CD8-positive, alpha-beta memory T cell (primary cell): ENCODE results near the gene ZC3H13. TPM values are rescaled to one million over a fixed set of nuclear protein-coding genes. Genes with fewer than 3 reads are reported as not detected.
A peak's percentile ranks its signal among the peaks of the same experiment; 100 is the strongest.

Source experiments
- CTCF ChIA-PET: fragments of 350-600 bp; sonication (Branson Sonifier 250); formaldehyde crosslinking; loops from one replicate; lab custom pipeline; 2021; ENCODE audit warnings: antibody characterized with exemption; lab: Charles Lee
- POLR2A ChIA-PET: fragments of 350-600 bp; sonication (Branson Sonifier 250); formaldehyde crosslinking; loops from one replicate; lab custom pipeline; 2021; ENCODE audit warnings: antibody characterized with exemption; lab: Charles Lee
- DNase-seq, 5 donors: peaks; one replicate each; pipeline versions ENCODE4 v3.0.0 to v3.0.0-alpha.2; 2020 to 2022; ENCODE audit warnings: mixed read lengths in 1 of 5
- H3K27ac ChIP-seq: one replicate; pipeline ENCODE4 v1.7.0; 2013; ENCODE audit warnings: low read depth, mild to moderate bottlenecking, low read length, moderate library complexity
- H3K27me3 ChIP-seq: 2 replicates; pipeline ENCODE4 v1.7.0; 2013; ENCODE audit warnings: low read length, mild to moderate bottlenecking; ENCODE audit not compliant: insufficient read depth, poor library complexity, severe bottlenecking
- H3K36me3 ChIP-seq: 2 replicates; pipeline ENCODE4 v1.7.0; 2013; ENCODE audit warnings: mild to moderate bottlenecking, low read length, moderate library complexity; ENCODE audit not compliant: insufficient read depth
- H3K4me1 ChIP-seq: 2 replicates; pipeline ENCODE4 v1.7.0; 2013; ENCODE audit warnings: mild to moderate bottlenecking, low read length, moderate library complexity; ENCODE audit not compliant: insufficient read depth
- H3K4me3 ChIP-seq: 2 replicates; pipeline ENCODE4 v1.7.0; 2013; ENCODE audit warnings: mild to moderate bottlenecking, low read length
- H3K9me3 ChIP-seq: 2 replicates; pipeline ENCODE4 v1.7.0; 2013; ENCODE audit warnings: mild to moderate bottlenecking, low read length
- H3K27ac Mint-ChIP-seq, 8 donors: one replicate each; pipeline ENCODE4 v1.8.0; 2020 to 2021; ENCODE audit warnings: mixed read lengths in 8 of 8, mild to moderate bottlenecking in 6 of 8, inconsistent platforms in 3 of 8, moderate library complexity in 3 of 8
- H3K27me3 Mint-ChIP-seq, 2 donors: one replicate each; pipeline ENCODE4 v1.8.0; 2020 to 2021; ENCODE audit warnings: mixed read lengths in 2 of 2, mild to moderate bottlenecking in 1 of 2, moderate library complexity in 1 of 2
- H3K36me3 Mint-ChIP-seq, 3 donors: one replicate each; pipeline ENCODE4 v1.8.0; 2020 to 2021; ENCODE audit warnings: mixed read lengths in 3 of 3, inconsistent platforms in 1 of 3, mild to moderate bottlenecking in 1 of 3
- H3K4me1 Mint-ChIP-seq, 3 donors: one replicate each; pipeline ENCODE4 v1.8.0; 2020 to 2021; ENCODE audit warnings: mixed read lengths in 3 of 3, inconsistent platforms in 1 of 3, mild to moderate bottlenecking in 1 of 3
- H3K4me3 Mint-ChIP-seq, 7 donors: one replicate each; pipeline ENCODE4 v1.8.0; 2020 to 2021; ENCODE audit warnings: mixed read lengths in 7 of 7, mild to moderate bottlenecking in 6 of 7, moderate library complexity in 4 of 7, inconsistent platforms in 2 of 7
- H3K9me3 Mint-ChIP-seq, 5 donors: one replicate each; pipeline ENCODE4 v1.8.0; 2020 to 2022; ENCODE audit warnings: mixed read lengths in 5 of 5, mild to moderate bottlenecking in 3 of 5, moderate library complexity in 2 of 5, inconsistent platforms in 1 of 5
- polyA plus RNA-seq: library from polyadenylated mRNA; unstranded; fragments of 300-500 nt; fragmentation: Illumina TruSeq; gene quantifications from one replicate; pipeline ENCODE4 v1.2.3, GENCODE V29; 2021
- total RNA-seq, 2 experiments: library from RNA; stranded (reverse); gene quantifications; one replicate each; pipeline ENCODE4 v1.2.3, GENCODE V29; 2021

The ZC3H13 gene
- total and polyA plus RNA-seq, 3 experiments from 2014 or later = 45.1 to 62.4 (median 49.4) TPM

GRCh38 chr13:45932172-45932571, 120.4 kb downstream of the ZC3H13 start:
- Histone ChIP-seq H3K9me3 (no peaks in the 10 kb centered on the region), H3K27ac (no peak overlapping the region), H3K36me3 (no peaks in the 10 kb centered on the region), H3K27me3 (no peaks in the 10 kb centered on the region), H3K4me1 (no peaks in the 10 kb centered on the region), H3K4me3 (no peak overlapping the region)
- H3K4me1 Mint-ChIP-seq = no peaks in the 10 kb centered on the region
- POLR2A ChIA-PET = no interaction called here
- CTCF ChIA-PET = no interaction called here
- H3K9me3 Mint-ChIP-seq = no peaks in the 10 kb centered on the region
- H3K36me3 Mint-ChIP-seq = no peaks in the 10 kb centered on the region
- H3K4me3 Mint-ChIP-seq = no peak overlapping the region
- H3K27me3 Mint-ChIP-seq = peaks cover 19 to 32% of the 10 kb centered on the region in 2 donors
- no peak for DNase-seq
- H3K27ac Mint-ChIP-seq = no peak overlapping the region

- DNase-seq = no peak
- Mint-ChIP-seq H3K27ac (no peak overlapping the region), H3K4me1 (no peaks in the 10 kb centered on the region), H3K27me3 (peaks cover 19 to 32% of the 10 kb centered on the region in 2 donors), H3K36me3 (no peaks in the 10 kb centered on the region), H3K9me3 (no peaks in the 10 kb centered on the region), H3K4me3 (no peak overlapping the region)
- Histone ChIP-seq H3K4me1 (no peaks in the 10 kb centered on the region), H3K36me3 (no peaks in the 10 kb centered on the region), H3K4me3 (no peak overlapping the region), H3K27ac (no peak overlapping the region), H3K27me3 (no peaks in the 10 kb centered on the region), H3K9me3 (no peaks in the 10 kb centered on the region)
- CTCF ChIA-PET = no interaction called here
- POLR2A ChIA-PET = no interaction called here
These were observed 121.3 kb downstream of the ZC3H13 start for GRCh38 chr13:45931211-45931610.

GRCh38 chr13:45930177-45930576, 122.4 kb downstream of the ZC3H13 start:
- POLR2A ChIA-PET = no interaction called here
- H3K27me3 Mint-ChIP-seq = peaks cover 18 to 32% of the 10 kb centered on the region in 2 donors
- no peak overlapping the region for H3K27ac Mint-ChIP-seq

GRCh38 chr13:45928843-45929242, 123.7 kb downstream of the ZC3H13 start:
- Mint-ChIP-seq H3K9me3 (no peaks in the 10 kb centered on the region), H3K4me1 (no peaks in the 10 kb centered on the region), H3K27ac (no peak overlapping the region), H3K36me3 (no peaks in the 10 kb centered on the region), H3K27me3 (peaks cover 9 to 29% of the 10 kb centered on the region in 2 donors), H3K4me3 (no peak overlapping the region)
- no peaks in the 10 kb centered on the region for H3K9me3 ChIP-seq
- no peak overlapping the region for H3K27ac ChIP-seq
- no peaks in the 10 kb centered on the region for H3K27me3 ChIP-seq
- no peak for DNase-seq
- CTCF ChIA-PET = no interaction called here
- POLR2A ChIA-PET = no interaction called here
- no peak overlapping the region for H3K4me3 ChIP-seq
- no peaks in the 10 kb centered on the region for H3K4me1 ChIP-seq
- H3K36me3 ChIP-seq = no peaks in the 10 kb centered on the region

More at GRCh38 chr13:45930177-45930576, 122.4 kb downstream of the ZC3H13 start:
- CTCF ChIA-PET = no interaction called here
- H3K9me3 Mint-ChIP-seq = no peaks in the 10 kb centered on the region
- DNase-seq = no peak
- H3K4me3 ChIP-seq = no peak overlapping the region
- no peaks in the 10 kb centered on the region for H3K36me3 ChIP-seq
- H3K4me3 Mint-ChIP-seq = no peak overlapping the region
- H3K27ac ChIP-seq = no peak overlapping the region
- no peaks in the 10 kb centered on the region for H3K4me1 Mint-ChIP-seq
- H3K27me3 ChIP-seq = no peaks in the 10 kb centered on the region
- no peaks in the 10 kb centered on the region for H3K36me3 Mint-ChIP-seq
- H3K9me3 ChIP-seq = no peaks in the 10 kb centered on the region
- H3K4me1 ChIP-seq = no peaks in the 10 kb centered on the region

- H3K4me1 ChIP-seq = no peaks in the 10 kb centered on the region
- H3K27ac ChIP-seq = no peak overlapping the region
- no peaks in the 10 kb centered on the region for H3K27me3 ChIP-seq
- H3K9me3 ChIP-seq = no peaks in the 10 kb centered on the region
- POLR2A ChIA-PET = no interaction called here
- no peak overlapping the region for H3K4me3 ChIP-seq
- DNase-seq = no peak
- Mint-ChIP-seq H3K27me3 (peaks cover 8 to 23% of the 10 kb centered on the region in 2 donors), H3K9me3 (no peaks in the 10 kb centered on the region), H3K36me3 (no peaks in the 10 kb centered on the region), H3K4me3 (no peak overlapping the region), H3K4me1 (no peaks in the 10 kb centered on the region), H3K27ac (no peak overlapping the region)
- no peaks in the 10 kb centered on the region for H3K36me3 ChIP-seq
- CTCF ChIA-PET = no interaction called here
These were observed 124.4 kb downstream of the ZC3H13 start for GRCh38 chr13:45928176-45928575.

- no peak overlapping the region for H3K4me3 Mint-ChIP-seq
- ChIA-PET CTCF (no interaction called here), POLR2A (no interaction called here)
- no peak overlapping the region for H3K27ac Mint-ChIP-seq
- no peaks in the 10 kb centered on the region for H3K27me3 ChIP-seq
- no peak for DNase-seq
- no peaks in the 10 kb centered on the region for H3K4me1 Mint-ChIP-seq
- no peaks in the 10 kb centered on the region for H3K9me3 Mint-ChIP-seq
- no peak overlapping the region for H3K4me3 ChIP-seq
- no peaks in the 10 kb centered on the region for H3K36me3 Mint-ChIP-seq
- H3K9me3 ChIP-seq = no peaks in the 10 kb centered on the region
- H3K36me3 ChIP-seq = no peaks in the 10 kb centered on the region
- no peaks in the 10 kb centered on the region for H3K4me1 ChIP-seq
- H3K27me3 Mint-ChIP-seq = peaks cover 8 to 11% of the 10 kb centered on the region in 2 donors
- no peak overlapping the region for H3K27ac ChIP-seq
These were observed 125.8 kb downstream of the ZC3H13 start for GRCh38 chr13:45926741-45927140.

GRCh38 chr13:45925151-45925550, 127.4 kb downstream of the ZC3H13 start:
- Histone ChIP-seq H3K4me3 (no peak overlapping the region), H3K27me3 (no peaks in the 10 kb centered on the region), H3K9me3 (no peaks in the 10 kb centered on the region), H3K4me1 (no peaks in the 10 kb centered on the region), H3K27ac (no peak overlapping the region), H3K36me3 (no peaks in the 10 kb centered on the region)
- POLR2A ChIA-PET = no interaction called here
- H3K27ac Mint-ChIP-seq = peak overlapping the region in 1 of 8 donors; percentile 33
- H3K9me3 Mint-ChIP-seq = no peaks in the 10 kb centered on the region
- no peaks in the 10 kb centered on the region for H3K4me1 Mint-ChIP-seq
- no peak overlapping the region for H3K4me3 Mint-ChIP-seq
- peaks cover 10% of the 10 kb centered on the region in 2 donors for H3K27me3 Mint-ChIP-seq
- CTCF ChIA-PET = no interaction called here
- no peaks in the 10 kb centered on the region for H3K36me3 Mint-ChIP-seq
- no peak for DNase-seq

GRCh38 chr13:45921162-45921736, 131.3 kb downstream of the ZC3H13 start:
- no peaks in the 10 kb centered on the region for H3K4me1 Mint-ChIP-seq

More at GRCh38 chr13:45921162-45921736, 131.3 kb downstream of the ZC3H13 start:
- Histone ChIP-seq H3K27me3 (no peaks in the 10 kb centered on the region), H3K27ac (no peak overlapping the region), H3K4me1 (no peaks in the 10 kb centered on the region), H3K4me3 (no peak overlapping the region), H3K36me3 (no peaks in the 10 kb centered on the region), H3K9me3 (no peaks in the 10 kb centered on the region)
- ChIA-PET CTCF (no interaction called here), POLR2A (no interaction called here)
- peaks cover 7 to 19% of the 10 kb centered on the region in 2 donors for H3K27me3 Mint-ChIP-seq
- H3K4me3 Mint-ChIP-seq = no peak overlapping the region
- no peaks in the 10 kb centered on the region for H3K9me3 Mint-ChIP-seq
- DNase-seq = no peak
- no peak overlapping the region for H3K27ac Mint-ChIP-seq
- H3K36me3 Mint-ChIP-seq = no peaks in the 10 kb centered on the region
